ENCODE measurements around the gene CLRN1. TPM values are rescaled to one million over a fixed set of nuclear protein-coding genes. Genes with fewer than 3 reads are reported as not detected.
A peak's percentile ranks its signal among the peaks of the same experiment; 100 is the strongest.

Gene CLRN1
- total RNA-seq, 1 donor from 2014 or later, result not detected

DNA sequence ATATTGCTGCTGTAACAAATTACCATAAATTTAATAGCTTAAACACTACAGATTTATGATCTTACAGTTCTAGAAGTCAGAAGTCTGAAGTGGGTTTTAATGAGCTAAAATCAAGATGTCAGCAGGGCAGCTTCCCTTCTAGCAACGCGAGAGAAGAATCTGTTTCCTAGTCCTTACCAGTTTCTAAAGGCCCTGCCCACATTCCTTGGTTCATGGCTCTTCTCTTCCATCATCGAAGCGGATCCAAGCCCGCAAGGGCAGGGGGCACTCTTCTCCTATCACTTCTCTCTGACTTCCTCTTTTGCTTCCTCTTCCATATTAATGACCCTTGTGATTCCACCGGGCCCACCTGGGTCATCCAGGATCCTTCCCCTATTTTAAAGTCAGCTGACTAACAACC is 83.4 kb downstream of the CLRN1 start:
- H3K4me1 ChIP-seq (ENCODE audit: insufficient read depth, low read length), result no peaks in the 10 kb centered on the region
- no peak overlapping the region for H3K27ac ChIP-seq (ENCODE audit: low read depth, low read length)
- TF ChIP-seq EZH2 (IDR thresholded peaks at IDR 0.05; ENCODE audit: insufficient read depth, low read length), result no peak
- TF ChIP-seq, protein P1, sequence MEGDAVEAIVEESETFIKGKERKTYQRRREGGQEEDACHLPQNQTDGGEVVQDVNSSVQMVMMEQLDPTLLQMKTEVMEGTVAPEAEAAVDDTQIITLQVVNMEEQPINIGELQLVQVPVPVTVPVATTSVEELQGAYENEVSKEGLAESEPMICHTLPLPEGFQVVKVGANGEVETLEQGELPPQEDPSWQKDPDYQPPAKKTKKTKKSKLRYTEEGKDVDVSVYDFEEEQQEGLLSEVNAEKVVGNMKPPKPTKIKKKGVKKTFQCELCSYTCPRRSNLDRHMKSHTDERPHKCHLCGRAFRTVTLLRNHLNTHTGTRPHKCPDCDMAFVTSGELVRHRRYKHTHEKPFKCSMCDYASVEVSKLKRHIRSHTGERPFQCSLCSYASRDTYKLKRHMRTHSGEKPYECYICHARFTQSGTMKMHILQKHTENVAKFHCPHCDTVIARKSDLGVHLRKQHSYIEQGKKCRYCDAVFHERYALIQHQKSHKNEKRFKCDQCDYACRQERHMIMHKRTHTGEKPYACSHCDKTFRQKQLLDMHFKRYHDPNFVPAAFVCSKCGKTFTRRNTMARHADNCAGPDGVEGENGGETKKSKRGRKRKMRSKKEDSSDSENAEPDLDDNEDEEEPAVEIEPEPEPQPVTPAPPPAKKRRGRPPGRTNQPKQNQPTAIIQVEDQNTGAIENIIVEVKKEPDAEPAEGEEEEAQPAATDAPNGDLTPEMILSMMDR (IDR thresholded peaks at IDR 0.05; ENCODE audit: insufficient read depth, low read depth, low read length), result no peak
- peaks cover 9% of the 10 kb centered on the region for H3K27me3 ChIP-seq (ENCODE audit: insufficient read depth, low read length)
- no peak overlapping the region for H2AFZ ChIP-seq (ENCODE audit: low read depth, low read length)
- H3K36me3 ChIP-seq (ENCODE audit: insufficient read depth, low read length), result no peaks in the 10 kb centered on the region
- Mint-ChIP-seq H3K9me3 (ENCODE audit: unreplicated experiment) (peaks cover 10% of the 10 kb centered on the region), H3K27ac (ENCODE audit: unreplicated experiment) (no peak overlapping the region), H3K4me3 (ENCODE audit: unreplicated experiment) (no peak overlapping the region), H3K36me3 (ENCODE audit: low read depth, unreplicated experiment) (peaks cover 2% of the 10 kb centered on the region), H3K4me1 (ENCODE audit: low read depth, unreplicated experiment) (no peaks in the 10 kb centered on the region), H3K27me3 (ENCODE audit: low read depth, unreplicated experiment) (peaks cover 3% of the 10 kb centered on the region)
- H3K9ac ChIP-seq (ENCODE audit: low read length), result no peak overlapping the region
- FAIRE-seq (no peak), DNase-seq (ENCODE audit: low read depth) (no peak)
- no peak overlapping the region for H3K4me2 ChIP-seq (ENCODE audit: low read length)
- H3K4me3 ChIP-seq (ENCODE audit: insufficient read depth, low read depth, low read length), result no peak overlapping the region
- H3K9me3 ChIP-seq (ENCODE audit: insufficient read depth, low read depth, low read length), result no peaks in the 10 kb centered on the region
- H4K20me1 ChIP-seq (ENCODE audit: insufficient read depth, low read length), result no peaks in the 10 kb centered on the region
- H3K79me2 ChIP-seq (ENCODE audit: insufficient read depth, low read length), result no peaks in the 10 kb centered on the region

- no peak for TF ChIP-seq EZH2 (IDR thresholded peaks at IDR 0.05; ENCODE audit: insufficient read depth, low read length)
- TF ChIP-seq, protein P1 (IDR thresholded peaks at IDR 0.05; ENCODE audit: insufficient read depth, low read depth, low read length), result no peak
- no peak overlapping the region for H3K27ac Mint-ChIP-seq (ENCODE audit: unreplicated experiment)
- FAIRE-seq, result no peak
These were observed 85.5 kb downstream of the CLRN1 start for GRCh38 chr3:150887031-150887430.

DNA sequence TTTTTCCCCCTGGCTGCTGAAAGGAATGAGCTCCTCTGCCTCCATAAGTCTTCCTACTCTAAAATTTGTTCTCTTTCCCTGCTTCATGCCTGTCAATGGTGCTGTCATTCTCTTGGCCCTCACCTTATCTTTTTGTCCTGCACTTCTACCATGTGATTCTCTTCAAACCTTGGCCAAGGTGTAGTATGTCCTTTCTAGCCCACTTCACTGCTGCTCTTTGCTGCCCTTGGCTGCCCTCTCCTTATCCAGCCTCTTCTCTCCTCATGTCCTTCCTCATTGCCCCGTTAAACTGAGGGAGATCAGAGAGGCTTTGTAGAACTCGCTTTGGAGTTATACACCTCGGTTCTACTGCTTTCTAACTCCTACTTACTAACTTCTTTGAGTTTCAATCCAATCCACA is 87.0 kb downstream of the CLRN1 start:
- Histone ChIP-seq H2AFZ (ENCODE audit: low read depth, low read length) (no peak overlapping the region), H3K4me2 (ENCODE audit: low read length) (no peak overlapping the region), H3K4me1 (ENCODE audit: insufficient read depth, low read length) (no peaks in the 10 kb centered on the region), H4K20me1 (ENCODE audit: insufficient read depth, low read length) (no peaks in the 10 kb centered on the region), H3K27ac (ENCODE audit: low read depth, low read length) (no peak overlapping the region), H3K9ac (ENCODE audit: low read length) (no peak overlapping the region), H3K36me3 (ENCODE audit: insufficient read depth, low read length) (no peaks in the 10 kb centered on the region), H3K9me3 (ENCODE audit: insufficient read depth, low read depth, low read length) (no peaks in the 10 kb centered on the region), H3K4me3 (ENCODE audit: insufficient read depth, low read depth, low read length) (no peak overlapping the region), H3K79me2 (ENCODE audit: insufficient read depth, low read length) (no peaks in the 10 kb centered on the region), H3K27me3 (ENCODE audit: insufficient read depth, low read length) (peaks cover 12% of the 10 kb centered on the region)
- Mint-ChIP-seq H3K4me3 (ENCODE audit: unreplicated experiment) (no peak overlapping the region), H3K4me1 (ENCODE audit: low read depth, unreplicated experiment) (no peaks in the 10 kb centered on the region), H3K27ac (ENCODE audit: unreplicated experiment) (no peak overlapping the region), H3K36me3 (ENCODE audit: low read depth, unreplicated experiment) (peaks cover 2% of the 10 kb centered on the region), H3K9me3 (ENCODE audit: unreplicated experiment) (peaks cover 10% of the 10 kb centered on the region), H3K27me3 (ENCODE audit: low read depth, unreplicated experiment) (peaks cover 14% of the 10 kb centered on the region)
- DNase-seq (ENCODE audit: low read depth) (no peak), FAIRE-seq (no peak)
- TF ChIP-seq, protein P1 (IDR thresholded peaks at IDR 0.05; ENCODE audit: insufficient read depth, low read depth, low read length), result no peak

More at GRCh38 chr3:150887031-150887430, 85.5 kb downstream of the CLRN1 start:
- Histone ChIP-seq H2AFZ (ENCODE audit: low read depth, low read length) (no peak overlapping the region), H3K27me3 (ENCODE audit: insufficient read depth, low read length) (peaks cover 12% of the 10 kb centered on the region), H4K20me1 (ENCODE audit: insufficient read depth, low read length) (no peaks in the 10 kb centered on the region), H3K9me3 (ENCODE audit: insufficient read depth, low read depth, low read length) (no peaks in the 10 kb centered on the region), H3K4me2 (ENCODE audit: low read length) (no peak overlapping the region), H3K27ac (ENCODE audit: low read depth, low read length) (no peak overlapping the region), H3K36me3 (ENCODE audit: insufficient read depth, low read length) (no peaks in the 10 kb centered on the region), H3K4me3 (ENCODE audit: insufficient read depth, low read depth, low read length) (no peak overlapping the region), H3K79me2 (ENCODE audit: insufficient read depth, low read length) (no peaks in the 10 kb centered on the region), H3K4me1 (ENCODE audit: insufficient read depth, low read length) (no peaks in the 10 kb centered on the region), H3K9ac (ENCODE audit: low read length) (no peak overlapping the region)
- peaks cover 12% of the 10 kb centered on the region for H3K27me3 Mint-ChIP-seq (ENCODE audit: low read depth, unreplicated experiment)
- no peak overlapping the region for H3K4me3 Mint-ChIP-seq (ENCODE audit: unreplicated experiment)
- H3K36me3 Mint-ChIP-seq (ENCODE audit: low read depth, unreplicated experiment), result peaks cover 2% of the 10 kb centered on the region
- peaks cover 10% of the 10 kb centered on the region for H3K9me3 Mint-ChIP-seq (ENCODE audit: unreplicated experiment)
- peak; percentile 30 for DNase-seq (ENCODE audit: low read depth)
- no peaks in the 10 kb centered on the region for H3K4me1 Mint-ChIP-seq (ENCODE audit: low read depth, unreplicated experiment)
